ENCODE results near the gene PRR7. TPM values are rescaled to one million over a fixed set of nuclear protein-coding genes. Genes with fewer than 3 reads are reported as not detected.

The PRR7 gene
- total RNA-seq, 1 donor from 2014 or later = 8.8 TPM

DNA sequence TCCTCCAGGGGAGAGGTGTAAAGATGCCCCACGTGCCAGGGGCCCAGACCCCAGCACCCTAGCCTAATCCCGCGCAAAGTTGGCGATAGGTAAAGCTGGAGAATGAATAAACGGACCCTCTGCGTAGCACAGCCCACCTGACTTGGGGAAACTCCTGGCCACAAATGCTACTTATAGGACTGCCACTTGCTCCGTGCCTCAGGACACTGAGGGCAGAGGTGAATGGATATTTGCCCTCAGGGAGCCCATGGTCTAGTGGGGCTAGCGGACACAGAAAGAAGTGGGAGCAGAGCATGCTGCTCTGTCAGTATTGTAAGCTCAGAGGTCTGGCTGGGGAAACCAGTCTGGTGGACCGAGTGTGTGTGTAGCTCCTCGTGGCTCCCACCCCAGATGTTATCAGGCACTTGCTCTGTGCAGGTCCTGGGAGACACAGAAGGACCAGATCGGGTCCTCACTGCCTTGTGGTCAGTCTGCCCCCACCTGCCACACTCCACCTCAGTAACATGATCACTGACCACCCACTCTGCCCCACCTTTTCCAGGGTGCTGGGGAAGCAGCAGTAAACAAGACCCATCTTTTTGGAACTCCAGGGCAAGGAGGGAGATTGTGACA lies 19.3 kb upstream of the PRR7 start:
- Mint-ChIP-seq H3K4me1 (ENCODE audit: unreplicated experiment) (peaks cover 21% of the 10 kb centered on the region), H3K27ac (peak overlapping the region; percentile 81), H3K27me3 (no peaks in the 10 kb centered on the region), H3K36me3 (no peaks in the 10 kb centered on the region), H3K9me3 (no peaks in the 10 kb centered on the region), H3K4me3 (peak overlapping the region; percentile 93)
- no peak for DNase-seq (ENCODE audit: extremely low spot score, unreplicated experiment)
- TF ChIP-seq, protein P1, sequence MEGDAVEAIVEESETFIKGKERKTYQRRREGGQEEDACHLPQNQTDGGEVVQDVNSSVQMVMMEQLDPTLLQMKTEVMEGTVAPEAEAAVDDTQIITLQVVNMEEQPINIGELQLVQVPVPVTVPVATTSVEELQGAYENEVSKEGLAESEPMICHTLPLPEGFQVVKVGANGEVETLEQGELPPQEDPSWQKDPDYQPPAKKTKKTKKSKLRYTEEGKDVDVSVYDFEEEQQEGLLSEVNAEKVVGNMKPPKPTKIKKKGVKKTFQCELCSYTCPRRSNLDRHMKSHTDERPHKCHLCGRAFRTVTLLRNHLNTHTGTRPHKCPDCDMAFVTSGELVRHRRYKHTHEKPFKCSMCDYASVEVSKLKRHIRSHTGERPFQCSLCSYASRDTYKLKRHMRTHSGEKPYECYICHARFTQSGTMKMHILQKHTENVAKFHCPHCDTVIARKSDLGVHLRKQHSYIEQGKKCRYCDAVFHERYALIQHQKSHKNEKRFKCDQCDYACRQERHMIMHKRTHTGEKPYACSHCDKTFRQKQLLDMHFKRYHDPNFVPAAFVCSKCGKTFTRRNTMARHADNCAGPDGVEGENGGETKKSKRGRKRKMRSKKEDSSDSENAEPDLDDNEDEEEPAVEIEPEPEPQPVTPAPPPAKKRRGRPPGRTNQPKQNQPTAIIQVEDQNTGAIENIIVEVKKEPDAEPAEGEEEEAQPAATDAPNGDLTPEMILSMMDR (conservative IDR thresholded peaks at IDR 0.05) = no peak

DNA sequence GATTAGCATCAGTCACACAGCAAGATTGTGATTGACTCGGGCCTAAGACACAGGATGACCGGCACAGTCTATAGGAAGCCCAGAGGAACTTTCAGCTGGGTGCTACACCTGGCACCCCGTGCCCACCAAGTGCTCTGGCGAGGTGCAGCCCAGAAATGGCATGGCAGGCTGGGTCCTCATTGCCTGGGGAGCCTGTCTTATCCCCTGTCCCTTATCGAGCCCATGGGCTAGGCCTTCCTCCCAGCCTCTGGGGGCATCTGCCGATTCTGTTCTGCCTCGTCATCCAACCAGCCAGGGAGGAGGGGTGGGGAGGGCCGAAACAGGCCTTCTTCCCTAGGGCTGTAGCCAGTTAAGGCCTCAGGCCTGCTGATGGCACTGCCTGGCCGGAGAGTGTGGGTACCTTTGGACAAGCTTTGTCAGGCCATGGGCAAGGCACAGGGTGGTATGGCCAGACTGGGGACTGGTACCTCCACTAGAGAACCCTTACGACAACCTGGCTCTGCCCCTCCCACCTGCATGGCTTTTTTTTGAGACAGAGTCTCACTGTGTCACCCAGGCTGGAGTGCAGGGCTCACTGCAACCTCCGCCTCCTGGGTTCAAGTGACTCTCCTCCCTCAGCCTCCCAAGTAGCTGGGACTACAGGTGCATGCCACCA lies 18.6 kb upstream of the PRR7 start:
- peak overlapping the region; percentile 81 for H3K27ac Mint-ChIP-seq
- no peak for DNase-seq (ENCODE audit: extremely low spot score, unreplicated experiment)
- peaks cover 21% of the 10 kb centered on the region for H3K4me1 Mint-ChIP-seq (ENCODE audit: unreplicated experiment)
- H3K36me3 Mint-ChIP-seq = no peaks in the 10 kb centered on the region
- TF ChIP-seq, protein P1 (conservative IDR thresholded peaks at IDR 0.05) = no peak
- peak overlapping the region; percentile 93 for H3K4me3 Mint-ChIP-seq
- H3K27me3 Mint-ChIP-seq = no peaks in the 10 kb centered on the region
- no peaks in the 10 kb centered on the region for H3K9me3 Mint-ChIP-seq

DNA sequence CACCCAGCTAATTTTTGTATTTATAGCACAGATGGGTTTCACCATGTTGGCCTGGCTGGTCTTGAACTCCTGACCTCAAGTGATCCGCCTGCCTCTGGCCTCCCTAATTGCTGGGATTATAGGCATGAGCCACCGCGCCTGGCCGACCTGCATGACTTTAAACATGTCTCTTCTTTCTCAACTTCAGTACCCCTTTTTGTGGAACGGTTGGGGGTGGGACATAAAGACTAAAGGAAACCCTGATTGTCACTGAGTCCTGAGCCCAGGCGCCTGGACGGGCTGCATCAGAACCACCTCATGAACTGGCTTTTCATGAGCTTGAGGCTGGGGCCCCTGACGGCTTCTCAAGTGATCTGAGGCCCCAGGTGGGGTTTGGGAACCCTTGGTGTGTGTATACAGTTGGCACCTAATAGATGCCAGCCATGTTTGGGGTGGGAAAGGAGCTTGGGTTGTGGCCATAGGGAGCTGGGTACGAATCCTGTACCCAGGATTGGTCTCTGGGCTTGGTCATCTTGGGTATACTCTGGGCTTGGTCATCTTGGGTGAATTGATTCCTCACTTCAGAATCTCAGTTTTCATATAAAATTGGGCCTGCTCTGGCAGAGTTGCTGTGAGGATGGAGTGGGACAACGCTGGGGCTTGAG lies 17.9 kb upstream of the PRR7 start:
- H3K27ac Mint-ChIP-seq = peak overlapping the region; percentile 34
- H3K27me3 Mint-ChIP-seq = no peaks in the 10 kb centered on the region
- no peaks in the 10 kb centered on the region for H3K36me3 Mint-ChIP-seq
- H3K4me1 Mint-ChIP-seq (ENCODE audit: unreplicated experiment) = peaks cover 21% of the 10 kb centered on the region
- H3K4me3 Mint-ChIP-seq = peak overlapping the region; percentile 52
- no peak for DNase-seq (ENCODE audit: extremely low spot score, unreplicated experiment)
- H3K9me3 Mint-ChIP-seq = no peaks in the 10 kb centered on the region
- TF ChIP-seq, protein P1 (conservative IDR thresholded peaks at IDR 0.05) = no peak

DNA sequence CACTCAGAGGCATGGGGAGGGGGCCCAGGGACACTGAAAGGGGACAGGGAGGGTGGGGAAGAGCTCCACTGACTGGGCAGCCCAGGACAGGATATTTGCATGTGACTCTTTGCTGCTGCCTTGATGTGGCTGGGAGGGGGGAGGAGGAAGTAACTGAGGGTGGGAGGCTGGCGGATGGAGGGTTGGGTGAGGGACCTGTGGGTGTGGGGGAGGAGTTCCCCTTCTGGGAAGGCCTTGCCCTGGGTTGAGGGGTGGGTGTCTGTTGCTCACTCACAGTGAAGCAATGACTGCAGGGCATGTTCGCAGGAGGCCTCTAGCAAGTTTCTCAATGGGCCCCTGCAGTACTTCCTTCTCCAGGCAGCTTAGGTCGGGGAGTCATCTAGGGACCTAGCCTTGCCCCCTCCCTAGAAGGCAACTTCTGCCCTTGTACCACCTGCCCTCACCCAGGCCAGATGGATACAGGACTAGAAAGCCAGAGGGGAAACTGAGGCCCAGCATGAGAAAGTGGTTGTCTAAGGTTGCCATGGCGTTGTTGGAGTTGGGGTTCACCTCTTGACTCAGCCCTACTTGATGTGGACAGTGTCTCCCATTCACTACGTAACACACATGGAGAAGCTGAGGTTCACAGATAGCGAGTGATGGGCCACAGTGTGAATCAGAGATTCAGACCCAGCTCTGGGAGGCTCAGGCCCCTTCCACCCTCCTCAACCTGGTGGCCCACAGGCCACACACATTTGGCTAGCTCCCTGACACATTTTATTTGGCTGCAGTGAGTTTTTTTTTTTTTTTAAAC lies 17.2 kb upstream of the PRR7 start:
- no peaks in the 10 kb centered on the region for H3K36me3 Mint-ChIP-seq
- no peaks in the 10 kb centered on the region for H3K9me3 Mint-ChIP-seq
- H3K27ac Mint-ChIP-seq = peak overlapping the region; percentile 34
- DNase-seq (ENCODE audit: extremely low spot score, unreplicated experiment) = no peak
- peaks cover 21% of the 10 kb centered on the region for H3K4me1 Mint-ChIP-seq (ENCODE audit: unreplicated experiment)
- no peaks in the 10 kb centered on the region for H3K27me3 Mint-ChIP-seq
- peak overlapping the region; percentile 52 for H3K4me3 Mint-ChIP-seq
- TF ChIP-seq, protein P1 (conservative IDR thresholded peaks at IDR 0.05) = no peak

DNA sequence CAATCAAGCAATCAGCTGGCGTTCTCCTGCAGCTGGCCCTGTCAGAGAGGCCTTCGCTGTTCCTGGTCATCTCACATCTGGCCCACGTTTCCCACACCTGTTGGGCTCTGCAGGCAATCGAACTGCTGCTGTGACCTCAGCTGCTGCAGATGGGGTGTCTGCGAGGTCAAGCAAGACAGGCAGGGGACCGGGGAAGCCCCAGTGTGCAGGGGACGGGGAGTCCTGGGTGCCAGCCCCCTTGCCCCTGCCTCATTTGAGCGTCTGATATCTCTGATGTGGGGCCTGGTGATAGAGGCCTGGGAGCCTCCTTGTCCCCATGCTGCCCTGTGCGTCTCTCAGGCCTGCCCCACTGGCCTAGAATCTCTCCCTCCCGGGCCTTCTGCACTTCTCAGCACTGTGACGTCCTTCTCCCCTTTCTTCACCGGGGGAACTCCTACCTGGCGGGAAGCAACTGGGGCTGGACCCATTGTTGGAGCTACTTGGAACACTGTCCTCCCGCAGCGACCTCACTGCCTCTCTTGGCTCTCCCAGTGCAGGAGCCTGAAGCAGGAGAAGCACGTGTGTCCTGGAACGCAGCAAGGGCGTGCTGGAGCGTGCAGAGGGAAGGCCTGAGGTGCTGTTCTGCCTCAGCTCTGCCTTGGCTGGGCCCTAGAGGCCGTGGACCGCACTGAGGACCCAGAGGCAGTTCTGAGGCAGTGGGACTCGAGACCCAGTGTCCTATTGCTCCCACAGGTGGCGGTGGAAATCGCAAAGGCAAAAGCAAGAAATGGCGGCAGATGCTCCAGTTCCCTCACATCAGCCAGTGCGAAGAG lies 16.3 kb upstream of the PRR7 start:
- Mint-ChIP-seq H3K36me3 (no peaks in the 10 kb centered on the region), H3K27me3 (no peaks in the 10 kb centered on the region), H3K4me3 (peak overlapping the region; percentile 39), H3K27ac (peak overlapping the region; percentile 19), H3K4me1 (ENCODE audit: unreplicated experiment) (peaks cover 18% of the 10 kb centered on the region), H3K9me3 (no peaks in the 10 kb centered on the region)
- no peak for DNase-seq (ENCODE audit: extremely low spot score, unreplicated experiment)
- TF ChIP-seq, protein P1 (conservative IDR thresholded peaks at IDR 0.05) = no peak

All from type B pancreatic cell (in vitro differentiated cells).